22Rv1 (cell line): ENCODE results near the gene HNRNPA2B1.

Source experiments
- H3K27ac ChIP-seq: fragments of 450-650 bp; 2 replicates; pipeline ENCODE4 v1.5.1; 2017
- ZFX ChIP-seq: fragments of 450-650 bp; IDR thresholded peaks from 2 replicates; pipeline ENCODE4 v1.6.1; 2017; ENCODE audit warnings: antibody characterized with exemption, borderline replicate concordance
- TF ChIP-seq, protein P1 (sequence below): fragments of 450-650 bp; IDR thresholded peaks from 2 replicates; pipeline ENCODE4 v1.5.1; 2017; ENCODE audit warnings: mild to moderate bottlenecking

Gene HNRNPA2B1

GRCh38 chr7:26202019-26202990 lies 1.8 kb upstream of the HNRNPA2B1 start:
- no peak for TF ChIP-seq ZFX
- TF ChIP-seq, protein P1, sequence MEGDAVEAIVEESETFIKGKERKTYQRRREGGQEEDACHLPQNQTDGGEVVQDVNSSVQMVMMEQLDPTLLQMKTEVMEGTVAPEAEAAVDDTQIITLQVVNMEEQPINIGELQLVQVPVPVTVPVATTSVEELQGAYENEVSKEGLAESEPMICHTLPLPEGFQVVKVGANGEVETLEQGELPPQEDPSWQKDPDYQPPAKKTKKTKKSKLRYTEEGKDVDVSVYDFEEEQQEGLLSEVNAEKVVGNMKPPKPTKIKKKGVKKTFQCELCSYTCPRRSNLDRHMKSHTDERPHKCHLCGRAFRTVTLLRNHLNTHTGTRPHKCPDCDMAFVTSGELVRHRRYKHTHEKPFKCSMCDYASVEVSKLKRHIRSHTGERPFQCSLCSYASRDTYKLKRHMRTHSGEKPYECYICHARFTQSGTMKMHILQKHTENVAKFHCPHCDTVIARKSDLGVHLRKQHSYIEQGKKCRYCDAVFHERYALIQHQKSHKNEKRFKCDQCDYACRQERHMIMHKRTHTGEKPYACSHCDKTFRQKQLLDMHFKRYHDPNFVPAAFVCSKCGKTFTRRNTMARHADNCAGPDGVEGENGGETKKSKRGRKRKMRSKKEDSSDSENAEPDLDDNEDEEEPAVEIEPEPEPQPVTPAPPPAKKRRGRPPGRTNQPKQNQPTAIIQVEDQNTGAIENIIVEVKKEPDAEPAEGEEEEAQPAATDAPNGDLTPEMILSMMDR: no peak
- H3K27ac ChIP-seq: peak overlapping the region; percentile 99

DNA sequence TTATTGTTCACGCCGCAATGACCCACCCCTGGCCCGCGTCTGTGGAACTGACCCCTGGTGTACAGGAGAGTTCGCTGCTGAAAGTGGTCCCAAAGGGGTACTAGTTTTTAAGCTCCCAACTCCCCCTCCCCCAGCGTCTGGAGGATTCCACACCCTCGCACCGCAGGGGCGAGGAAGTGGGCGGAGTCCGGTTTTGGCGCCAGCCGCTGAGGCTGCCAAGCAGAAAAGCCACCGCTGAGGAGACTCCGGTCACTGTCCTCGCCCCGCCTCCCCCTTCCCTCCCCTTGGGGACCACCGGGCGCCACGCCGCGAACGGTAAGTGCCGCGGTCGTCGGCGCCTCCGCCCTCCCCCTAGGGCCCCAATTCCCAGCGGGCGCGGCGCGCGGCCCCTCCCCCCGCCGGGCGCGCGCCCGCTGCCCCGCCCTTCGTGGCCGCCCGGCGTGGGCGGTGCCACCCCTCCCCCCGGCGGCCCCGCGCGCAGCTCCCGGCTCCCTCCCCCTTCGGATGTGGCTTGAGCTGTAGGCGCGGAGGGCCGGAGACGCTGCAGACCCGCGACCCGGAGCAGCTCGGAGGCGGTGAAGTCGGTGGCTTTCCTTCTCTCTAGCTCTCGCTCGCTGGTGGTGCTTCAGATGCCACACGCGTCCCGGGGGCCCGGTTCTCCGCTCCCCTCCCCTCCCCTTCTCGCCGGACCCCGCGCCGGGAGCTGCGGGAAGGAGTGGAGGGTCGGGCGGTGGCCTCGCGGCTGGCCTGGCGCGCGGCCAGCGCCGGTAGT lies 887 bp upstream of the HNRNPA2B1 start, which contains the start of gene CBX3:
Gene CBX3 (plus strand): TSS at position 499 of the 772 bp plus-strand sequence. CDS start 1,254 bp downstream, outside the sequence.
- H3K27ac ChIP-seq: peak within 1 kb of the TSS; percentile 99
- TF ChIP-seq, protein P1: no peak
- TF ChIP-seq ZFX: no peak

GRCh38 chr7:26200038-26200443 lies 505 bp downstream of the HNRNPA2B1 start:
- TF ChIP-seq ZFX: no peak
- TF ChIP-seq, protein P1: no peak
- peak overlapping the region; percentile 99 for H3K27ac ChIP-seq

- TF ChIP-seq, protein P1: no peak
- no peak for TF ChIP-seq ZFX
- peak overlapping the region; percentile 99 for H3K27ac ChIP-seq
Observed at GRCh38 chr7:26199301-26200037, 1.1 kb downstream of the HNRNPA2B1 start.

DNA sequence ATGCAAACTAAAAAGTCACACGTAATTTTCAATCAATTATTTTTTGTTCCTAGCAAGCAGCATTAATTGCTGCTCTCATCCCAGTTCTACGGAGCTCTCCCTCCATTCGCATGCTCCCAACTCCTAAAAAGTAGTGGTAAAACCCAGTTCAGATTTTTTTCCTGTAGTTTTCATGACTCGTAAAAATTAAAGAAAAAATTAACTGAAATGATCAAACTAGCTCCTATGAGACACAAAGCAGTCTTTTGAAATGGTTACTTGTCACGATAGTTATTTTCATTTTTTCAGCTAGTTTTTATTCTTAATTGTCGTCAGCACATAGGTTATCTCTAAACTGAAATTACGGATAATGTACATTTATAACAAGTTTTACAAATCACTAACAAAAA lies 1.8 kb downstream of the HNRNPA2B1 start:
- TF ChIP-seq, protein P1: no peak
- no peak for TF ChIP-seq ZFX
- peak overlapping the region; percentile 99 for H3K27ac ChIP-seq

DNA sequence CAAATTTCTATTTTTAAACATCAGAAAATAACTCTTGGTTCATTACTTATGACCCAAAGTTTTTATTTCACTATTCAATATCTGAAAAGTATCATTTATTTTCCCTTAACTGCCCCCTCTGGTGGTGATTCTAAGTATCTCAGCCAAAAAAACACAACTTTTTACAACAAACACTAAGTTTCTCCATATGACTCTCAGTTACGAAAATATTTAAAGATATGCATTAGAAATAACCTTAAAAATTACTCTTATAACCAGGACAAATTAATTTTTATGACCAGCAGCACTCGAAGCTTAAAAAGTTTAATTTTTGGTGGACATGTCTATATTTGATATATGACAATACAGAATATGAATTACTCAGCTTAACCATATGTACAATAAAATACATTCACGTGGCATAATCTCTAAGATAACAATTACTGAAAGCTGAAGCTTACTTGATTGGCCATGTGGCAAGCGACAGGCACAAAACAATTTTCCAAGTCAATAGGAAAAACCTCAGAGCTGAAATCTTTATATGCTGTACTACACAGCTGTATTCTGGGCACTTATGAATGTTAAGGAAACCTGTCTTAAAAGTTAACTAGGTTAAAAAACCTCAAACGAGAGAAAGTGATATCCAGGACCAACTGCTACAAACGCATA lies 2.3 kb downstream of the HNRNPA2B1 start:
- no peak for TF ChIP-seq ZFX
- TF ChIP-seq, protein P1: peak; percentile 89
- H3K27ac ChIP-seq: peak overlapping the region; percentile 99
